Subcutaneous abdominal adipose tissue (tissue), 5 donors: Measurements from ENCODE around the gene SRMS.

Source experiments
- H3K27ac ChIP-seq: one replicate; pipeline ENCODE4 v1.7.0; 2013; ENCODE audit warnings: low read depth, mild to moderate bottlenecking, inconsistent platforms, low read length, moderate library complexity
- H3K27me3 ChIP-seq, 5 donors: one replicate each; pipeline ENCODE4 v1.7.0; 2013; ENCODE audit warnings: low read length in 5 of 5, inconsistent platforms in 1 of 5; ENCODE audit not compliant: control insufficient read depth in 5 of 5, insufficient read depth in 4 of 5
- H3K36me3 ChIP-seq, 5 donors: one replicate each; pipeline ENCODE4 v1.7.0; 2013; ENCODE audit warnings: low read length in 5 of 5; ENCODE audit not compliant: control insufficient read depth in 5 of 5, insufficient read depth in 5 of 5
- H3K4me1 ChIP-seq, 5 donors: one replicate each; pipeline ENCODE4 v1.7.0; 2013; ENCODE audit warnings: low read length in 5 of 5, mild to moderate bottlenecking in 3 of 5, moderate library complexity in 1 of 5; ENCODE audit not compliant: control insufficient read depth in 5 of 5, insufficient read depth in 5 of 5
- H3K4me3 ChIP-seq, 5 donors: one replicate each; pipeline ENCODE4 v1.7.0; 2013; ENCODE audit warnings: low read length in 5 of 5, low read depth in 1 of 5
- H3K9ac ChIP-seq, 5 donors: one replicate each; pipeline ENCODE4 v1.7.0; 2013; ENCODE audit warnings: low read length in 5 of 5, mild to moderate bottlenecking in 4 of 5, moderate library complexity in 3 of 5
- H3K9me3 ChIP-seq, 5 donors: one replicate each; pipeline ENCODE4 v1.7.0; 2013; ENCODE audit warnings: low read length in 5 of 5; ENCODE audit not compliant: control insufficient read depth in 5 of 5
- donor health status: healthy.
- donor health status: healthy.
- donor health status: healthy.
- donor health status: healthy.
- donor health status: healthy.

SRMS gene

GRCh38 chr20:63501818-63502670, 45.5 kb downstream of the SRMS start:
- peaks cover 0 to 24% (median 18%) of the 10 kb centered on the region in 5 donors for H3K9me3 ChIP-seq
- no peaks in the 10 kb centered on the region for H3K36me3 ChIP-seq
- no peak overlapping the region for H3K27ac ChIP-seq
- no peak overlapping the region for H3K9ac ChIP-seq
- H3K27me3 ChIP-seq = peaks cover 33 to 53% (median 44%) of the 10 kb centered on the region in 5 donors
- H3K4me3 ChIP-seq = no peak overlapping the region
- H3K4me1 ChIP-seq = peaks cover 0 to 10% (median 5%) of the 10 kb centered on the region in 5 donors

GRCh38 chr20:63500902-63501817, 46.4 kb downstream of the SRMS start:
- Histone ChIP-seq H3K4me1 (peaks cover 0 to 15% (median 10%) of the 10 kb centered on the region in 5 donors), H3K4me3 (no peak overlapping the region), H3K36me3 (no peaks in the 10 kb centered on the region), H3K27ac (no peak overlapping the region), H3K9me3 (peaks cover 0 to 22% (median 18%) of the 10 kb centered on the region in 5 donors), H3K9ac (no peak overlapping the region), H3K27me3 (peaks cover 33 to 62% (median 47%) of the 10 kb centered on the region in 5 donors)

- Histone ChIP-seq H3K9ac (no peak overlapping the region), H3K9me3 (peaks cover 0 to 13% (median 11%) of the 10 kb centered on the region in 5 donors), H3K36me3 (no peaks in the 10 kb centered on the region), H3K4me1 (peaks cover 0 to 16% (median 13%) of the 10 kb centered on the region in 5 donors), H3K4me3 (no peak overlapping the region), H3K27me3 (peaks cover 28 to 63% (median 54%) of the 10 kb centered on the region in 5 donors), H3K27ac (no peak overlapping the region)
Observed at GRCh38 chr20:63500151-63500901, 47.2 kb downstream of the SRMS start.

- Histone ChIP-seq H3K4me1 (peaks cover 0 to 16% (median 13%) of the 10 kb centered on the region in 5 donors), H3K9me3 (peaks cover 0 to 4% (median 3%) of the 10 kb centered on the region in 5 donors), H3K4me3 (peak overlapping the region in 1 of 5 donors; percentile 44), H3K27me3 (peaks cover 28 to 67% (median 55%) of the 10 kb centered on the region in 5 donors), H3K9ac (no peak overlapping the region), H3K27ac (no peak overlapping the region), H3K36me3 (no peaks in the 10 kb centered on the region)
Observed at GRCh38 chr20:63499338-63499969, 48.1 kb downstream of the SRMS start.

GRCh38 chr20:63498960-63499337, 48.6 kb downstream of the SRMS start, which contains the start of gene EEF1A2:
Gene EEF1A2 (minus strand): TSS chr20:63499083. CDS start chr20:63497763, 1,320 bp downstream.
- Histone ChIP-seq H3K27ac (no peak within 1 kb of the TSS), H3K4me1 (peaks cover 0 to 16% (median 13%) of the 10 kb centered on the region in 5 donors), H3K9ac (no peak within 1 kb of the TSS), H3K36me3 (no peaks in the 10 kb centered on the region), H3K4me3 (peak within 1 kb of the TSS in 2 of 5 donors; percentile 24 to 44), H3K27me3 (peaks cover 28 to 69% (median 52%) of the 10 kb centered on the region in 5 donors), H3K9me3 (peaks cover 0 to 1% (median 0%) of the 10 kb centered on the region in 5 donors)

- no peak overlapping the region for H3K4me3 ChIP-seq
- no peaks in the 10 kb centered on the region for H3K36me3 ChIP-seq
- no peak overlapping the region for H3K27ac ChIP-seq
- peaks cover 28 to 69% (median 52%) of the 10 kb centered on the region in 5 donors for H3K27me3 ChIP-seq
- H3K9me3 ChIP-seq = no peaks in the 10 kb centered on the region
- peaks cover 0 to 16% (median 13%) of the 10 kb centered on the region in 5 donors for H3K4me1 ChIP-seq
- no peak overlapping the region for H3K9ac ChIP-seq
Observed at GRCh38 chr20:63497946-63498935, 49.3 kb downstream of the SRMS start.

- no peak overlapping the region for H3K9ac ChIP-seq
- peaks cover 0 to 16% (median 13%) of the 10 kb centered on the region in 5 donors for H3K4me1 ChIP-seq
- no peak overlapping the region for H3K4me3 ChIP-seq
- H3K36me3 ChIP-seq = no peaks in the 10 kb centered on the region
- H3K9me3 ChIP-seq = peaks cover 0 to 4% (median 0%) of the 10 kb centered on the region in 5 donors
- H3K27ac ChIP-seq = no peak overlapping the region
- peaks cover 22 to 62% (median 47%) of the 10 kb centered on the region in 5 donors for H3K27me3 ChIP-seq
Observed at GRCh38 chr20:63497138-63497945, 50.2 kb downstream of the SRMS start.

GRCh38 chr20:63496596-63497120, 50.9 kb downstream of the SRMS start:
- H3K9me3 ChIP-seq = peaks cover 0 to 6% (median 0%) of the 10 kb centered on the region in 5 donors
- no peak overlapping the region for H3K9ac ChIP-seq
- no peaks in the 10 kb centered on the region for H3K36me3 ChIP-seq
- H3K27me3 ChIP-seq = peaks cover 18 to 56% (median 43%) of the 10 kb centered on the region in 5 donors
- peak overlapping the region in 4 of 5 donors; percentile 57 to 64 (median 62) for H3K4me3 ChIP-seq
- peaks cover 0 to 16% (median 13%) of the 10 kb centered on the region in 5 donors for H3K4me1 ChIP-seq
- H3K27ac ChIP-seq = no peak overlapping the region
